Activated CD4-positive, alpha-beta T cell treated with anti-CD3 and anti-CD28 coated beads, Interleukin-10, Interleukin-2, amounts not matched to agents 100 ng/mL and 50 ng/mL, durations not matched to agents 16 hours and 8 hours (primary cell): ENCODE data around the gene PLA2G4E.

ENCODE experiments used
- DNase-seq: peaks from one replicate; pipeline ENCODE4 v3.0.0-alpha.2; 2020

PLA2G4E gene

GRCh38 chr15:41951571-41951970, 69.3 kb downstream of the PLA2G4E start:
- DNase-seq: no peak

- no peak for DNase-seq
Observed at GRCh38 chr15:41950489-41950888, 70.4 kb downstream of the PLA2G4E start.

- DNase-seq: no peak
Observed at GRCh38 chr15:41950127-41950483, 70.7 kb downstream of the PLA2G4E start.

DNA sequence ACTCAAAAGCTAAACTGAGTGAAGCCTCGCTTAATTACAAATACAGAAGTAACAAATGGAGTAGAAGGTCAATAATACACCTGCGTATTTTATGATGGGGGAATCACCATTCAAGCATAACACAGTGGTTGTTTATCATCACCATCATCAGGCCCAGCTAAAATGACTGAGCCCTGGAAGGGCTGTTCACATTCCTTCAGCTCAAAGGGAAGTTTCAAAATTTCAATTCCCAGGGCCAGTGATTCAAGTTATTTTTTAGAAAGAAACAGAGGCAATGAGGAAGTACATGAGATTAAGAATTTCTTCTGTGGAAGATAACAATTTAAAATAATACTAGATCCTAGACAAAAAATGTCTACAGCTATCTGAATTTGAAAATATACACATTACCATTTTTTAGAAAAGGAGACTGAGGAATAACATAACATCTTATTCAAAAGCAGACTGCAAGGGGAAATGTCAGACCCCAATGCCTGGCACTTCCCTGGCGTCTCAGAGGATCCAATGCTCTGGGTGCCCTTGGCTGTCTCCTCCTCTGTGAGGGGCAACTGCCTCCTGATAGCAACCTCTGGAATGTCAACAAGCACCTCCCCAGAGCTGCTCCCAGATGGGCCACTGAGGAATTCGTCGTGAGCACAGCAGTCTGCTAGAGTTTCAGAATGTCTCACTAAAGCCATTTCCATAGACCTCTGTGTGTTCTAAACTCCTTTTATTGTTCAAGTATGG, 71.3 kb downstream of the PLA2G4E start:
- DNase-seq: no peak

GRCh38 chr15:41948490-41948889, 72.4 kb downstream of the PLA2G4E start:
- DNase-seq: no peak

DNA sequence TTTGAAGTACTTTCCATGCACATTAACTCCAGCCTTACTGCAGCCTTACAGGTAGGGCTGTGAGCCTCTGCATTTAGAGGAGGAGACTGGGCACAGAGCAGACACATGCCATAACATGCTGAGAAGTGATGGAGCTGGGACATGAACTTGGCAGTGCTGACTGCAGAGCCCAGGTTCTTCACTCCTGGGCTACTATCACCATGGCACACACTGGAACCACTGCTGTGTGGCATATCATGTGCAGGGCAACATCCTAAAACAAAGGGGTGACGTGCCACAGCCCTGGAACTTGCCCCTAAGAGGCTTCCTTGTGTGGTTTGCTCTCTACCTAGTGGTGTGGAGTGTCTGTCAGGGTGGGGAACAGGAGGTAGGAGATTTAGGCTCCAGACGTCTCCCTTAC, 73.9 kb downstream of the PLA2G4E start:
- no peak for DNase-seq

GRCh38 chr15:41945731-41946130, 75.1 kb downstream of the PLA2G4E start:
- no peak for DNase-seq

DNA sequence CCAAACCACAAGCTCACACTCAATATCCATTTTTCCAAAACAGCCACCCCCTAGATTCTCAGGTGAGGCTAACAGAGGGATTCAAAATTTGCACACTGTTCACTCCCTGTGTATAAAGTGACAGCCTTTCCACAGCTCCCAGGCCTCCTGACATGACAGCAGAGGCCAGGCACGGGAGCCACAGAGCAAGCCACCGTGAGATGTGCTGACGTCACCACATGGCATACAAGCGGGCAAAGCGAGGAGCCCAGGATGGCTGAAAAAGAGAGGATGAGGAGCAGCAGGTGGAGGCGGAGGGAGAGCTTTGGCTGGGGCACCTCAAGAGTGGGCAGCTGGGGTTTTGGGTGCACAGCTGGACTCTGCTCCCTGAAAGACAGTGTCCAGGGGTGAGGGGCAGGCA, 75.6 kb downstream of the PLA2G4E start:
- DNase-seq: no peak

DNA sequence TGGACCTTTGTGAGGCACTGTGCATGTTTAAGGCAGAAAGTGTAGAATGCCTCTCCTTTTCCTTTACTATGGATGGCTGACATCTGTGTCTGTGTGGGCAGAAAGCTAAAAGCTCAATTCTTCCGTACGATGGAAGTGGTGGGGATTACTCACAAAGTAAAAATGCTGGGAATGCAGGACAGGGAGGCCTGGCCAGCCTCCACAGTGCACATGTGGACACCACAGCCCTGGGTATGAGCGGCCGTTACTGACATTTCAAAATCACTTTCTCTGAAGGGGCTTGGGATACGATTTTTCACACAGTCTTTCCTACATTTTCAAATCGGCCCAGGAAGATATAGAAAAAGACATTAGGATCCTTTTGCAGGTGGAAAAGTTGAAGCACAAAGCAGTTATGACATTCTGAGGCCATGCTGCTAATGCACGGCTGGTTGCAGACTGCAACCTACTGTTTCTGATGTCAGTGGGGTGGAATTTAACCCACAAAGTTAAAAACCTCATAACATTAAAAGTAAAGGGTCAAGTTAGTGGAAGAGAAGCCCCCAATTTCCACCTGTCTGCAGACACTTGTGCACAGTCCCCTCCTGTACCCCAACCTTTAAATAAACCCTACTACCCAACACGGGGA, 76.4 kb downstream of the PLA2G4E start:
- no peak for DNase-seq

GRCh38 chr15:41943543-41944312, 77.1 kb downstream of the PLA2G4E start:
- no peak for DNase-seq

DNA sequence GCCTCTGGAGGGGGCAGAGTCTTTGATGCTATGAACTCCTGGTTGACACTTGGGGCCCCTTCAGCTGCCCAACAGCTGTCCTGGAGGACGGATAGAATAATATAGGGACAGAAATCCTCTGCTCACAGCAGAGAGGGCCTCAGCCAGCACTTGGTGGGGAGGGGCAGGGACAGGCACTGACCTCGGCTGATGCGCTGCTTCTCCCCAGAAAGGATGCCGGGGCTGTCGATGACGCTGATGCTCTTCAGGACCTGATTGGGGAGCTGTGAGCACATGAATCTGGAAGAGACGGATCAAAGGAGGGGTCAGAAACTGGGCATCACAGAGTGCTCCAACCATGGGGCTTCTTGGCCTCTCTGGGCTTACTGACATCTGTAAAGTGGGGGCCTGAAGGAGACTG, 78.0 kb downstream of the PLA2G4E start:
- no peak for DNase-seq

- DNase-seq: no peak
Observed at GRCh38 chr15:41941644-41942415, 79.0 kb downstream of the PLA2G4E start.

DNA sequence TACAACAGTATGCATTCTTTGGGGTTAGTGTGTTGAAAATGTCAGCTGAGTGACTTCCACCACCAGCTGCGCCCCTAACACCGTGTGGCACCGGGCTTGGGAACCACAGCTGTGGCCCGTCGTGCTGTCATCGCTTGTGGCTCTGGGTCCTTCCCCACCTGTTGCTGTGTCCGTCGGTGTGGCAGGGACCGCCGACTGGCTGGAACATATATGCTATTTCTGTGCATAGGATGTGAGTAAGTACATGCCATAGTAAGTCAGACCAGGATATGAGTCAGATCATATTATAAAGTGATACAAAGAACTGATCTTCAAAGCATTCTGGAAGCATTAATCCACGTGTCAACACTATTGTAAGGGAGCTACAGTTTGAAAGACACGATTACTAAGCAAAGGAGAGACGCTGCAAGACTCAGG, 80.4 kb downstream of the PLA2G4E start:
- DNase-seq: peak; percentile 88

DNA sequence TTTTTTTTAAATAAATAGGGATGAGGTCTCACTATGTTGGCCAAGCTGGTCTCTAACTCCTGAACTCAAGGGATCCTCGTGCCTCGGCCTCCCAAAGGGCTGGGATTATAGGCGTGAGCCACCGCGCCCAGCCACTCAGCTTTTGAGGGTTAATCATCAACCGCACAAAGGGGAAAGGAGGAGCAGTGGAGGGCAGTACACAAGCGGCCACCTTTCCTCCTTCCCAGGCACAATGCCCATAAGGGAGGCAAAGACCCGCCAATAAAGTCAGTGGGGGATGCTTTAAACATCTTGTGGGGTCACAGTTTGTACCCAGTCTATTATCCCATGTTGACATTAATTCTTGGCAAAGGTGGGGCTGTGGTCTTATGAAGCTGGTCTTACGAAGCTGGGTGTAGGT, 80.9 kb downstream of the PLA2G4E start:
- DNase-seq: no peak

DNA sequence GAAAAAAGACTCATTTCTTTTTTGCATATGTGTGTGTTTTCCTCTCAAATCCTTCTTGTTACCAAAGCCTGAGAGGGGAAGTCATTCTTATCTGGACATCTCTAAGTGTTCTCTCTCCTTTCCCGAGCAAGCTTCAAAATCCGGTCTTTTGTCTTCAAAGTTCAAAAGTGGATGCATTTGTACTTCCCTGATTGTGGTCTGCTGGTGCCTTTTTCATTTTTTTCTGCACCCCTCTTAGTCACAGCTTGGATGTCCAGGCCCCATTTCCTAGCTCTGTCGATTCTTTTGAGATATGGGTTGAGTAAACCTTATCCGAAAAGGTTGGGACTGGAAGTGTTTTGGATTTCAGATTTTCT, 83.3 kb downstream of the PLA2G4E start:
- DNase-seq: peak; percentile 22

- DNase-seq: peak; percentile 92
Observed at GRCh38 chr15:41936649-41937567, 83.9 kb downstream of the PLA2G4E start.

- peak; percentile 37 for DNase-seq
Observed at GRCh38 chr15:41936155-41936554, 84.7 kb downstream of the PLA2G4E start.

DNA sequence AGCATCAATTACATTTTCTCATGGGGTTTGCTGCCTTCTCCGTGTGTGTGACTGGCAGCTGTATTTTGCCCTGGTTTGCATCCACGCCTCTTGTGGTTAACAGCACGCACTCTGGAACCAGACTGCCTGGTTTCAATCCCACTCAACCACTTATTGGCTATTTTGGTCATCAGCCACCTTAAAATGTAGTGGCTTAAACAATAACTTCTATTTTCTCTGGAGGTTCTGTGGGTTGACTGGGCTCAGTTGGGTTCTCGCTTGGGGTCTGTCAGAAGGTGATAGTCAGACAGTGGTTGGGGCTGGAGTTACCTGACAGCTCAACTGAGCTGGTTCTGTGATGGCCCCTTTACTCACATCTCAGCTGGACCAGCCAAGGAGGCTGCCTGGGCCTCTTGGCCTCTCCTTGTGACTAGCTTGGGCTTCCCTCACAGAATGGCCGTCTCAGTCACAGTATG, 85.2 kb downstream of the PLA2G4E start:
- DNase-seq: peak; percentile 84

- DNase-seq: peak; percentile 84
Observed at GRCh38 chr15:41934843-41935242, 86.0 kb downstream of the PLA2G4E start.

- no peak for DNase-seq
Observed at GRCh38 chr15:41933771-41934170, 87.1 kb downstream of the PLA2G4E start.

DNA sequence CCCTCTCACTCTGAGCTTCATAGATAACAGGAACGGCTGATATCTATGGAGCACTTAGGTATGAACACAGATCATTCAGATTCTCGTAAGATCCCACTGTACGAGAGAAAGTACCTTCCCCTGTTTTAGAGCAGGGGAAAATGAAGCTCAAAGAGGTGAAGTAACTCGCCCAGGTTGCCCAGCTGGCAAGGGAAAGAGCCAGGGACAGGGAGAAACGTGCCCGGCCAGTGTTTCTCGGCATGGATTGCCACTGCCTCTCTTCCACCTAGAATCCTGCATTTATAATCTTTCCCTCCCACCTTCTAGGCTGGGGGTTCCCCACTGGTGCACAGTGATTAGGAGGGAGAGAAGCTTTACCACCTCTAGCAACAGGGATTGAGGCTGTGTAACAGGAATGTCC, 87.5 kb downstream of the PLA2G4E start:
- no peak for DNase-seq
